ENCODE measurements around the gene MATK.
A peak's percentile ranks its signal among the peaks of the same experiment; 100 is the strongest.
"Not testable (repeated sequence)": the region's sequence is repeated elsewhere in the genome, so short reads cannot be mapped to it uniquely, and the experiment has no call there.

The MATK gene

GRCh38 chr19:3785938-3786824 lies at the start of gene MATK:
TSS of gene MATK (minus strand) at chr19:3786381. CDS start at chr19:3785135, 1,246 bp downstream.
- DNase-seq = peak; percentile 28

GRCh38 chr19:3835055-3835435 lies 48.9 kb upstream of the MATK start:
- DNase-seq = no peak

- DNase-seq = no peak
Measured at GRCh38 chr19:3834349-3835054, 48.3 kb upstream of the MATK start.

- DNase-seq = no peak
Measured at GRCh38 chr19:3833578-3834348, 47.6 kb upstream of the MATK start.

- DNase-seq = no peak
Measured at GRCh38 chr19:3832001-3832400, 45.8 kb upstream of the MATK start.

GRCh38 chr19:3831601-3832000 lies 45.4 kb upstream of the MATK start:
- no peak for DNase-seq

- no peak for DNase-seq
Measured at GRCh38 chr19:3830621-3831589, 44.7 kb upstream of the MATK start.

- DNase-seq = no peak
Measured at GRCh38 chr19:3827306-3827705, 41.1 kb upstream of the MATK start.

- no peak for DNase-seq
Measured at GRCh38 chr19:3826163-3826562, 40.0 kb upstream of the MATK start.

- DNase-seq = no peak
Measured at GRCh38 chr19:3825286-3825956, 39.2 kb upstream of the MATK start.

- no peak for DNase-seq
Measured at GRCh38 chr19:3823350-3823713, 37.2 kb upstream of the MATK start.

- DNase-seq = no peak
Measured at GRCh38 chr19:3822683-3823349, 36.6 kb upstream of the MATK start.

GRCh38 chr19:3821857-3822364 lies 35.7 kb upstream of the MATK start:
- DNase-seq = peak; percentile 89

- no peak for DNase-seq
Measured at GRCh38 chr19:3821156-3821555, 35.0 kb upstream of the MATK start.

GRCh38 chr19:3819989-3820388 lies 33.8 kb upstream of the MATK start:
- no peak for DNase-seq

- DNase-seq = no peak
Measured at GRCh38 chr19:3818918-3819317, 32.7 kb upstream of the MATK start.

- no peak for DNase-seq
Measured at GRCh38 chr19:3818466-3818865, 32.3 kb upstream of the MATK start.

- DNase-seq = no peak
Measured at GRCh38 chr19:3817761-3818160, 31.6 kb upstream of the MATK start.

GRCh38 chr19:3816566-3817218 lies 30.5 kb upstream of the MATK start:
- no peak for DNase-seq

- DNase-seq = not testable (repeated sequence)
Measured at GRCh38 chr19:3816148-3816547, 30.0 kb upstream of the MATK start.

All from CD4-positive, alpha-beta T cell treated with Interleukin-21 for 1 hour (primary cell).